Measurements from ENCODE around the gene TMTC2. TPM values are rescaled to one million over a fixed set of nuclear protein-coding genes. Genes with fewer than 3 reads are reported as not detected.

Gene TMTC2
- total RNA-seq, 4 donors from 2014 or later = 11.5 to 44.1 (median 16.0) TPM

- Histone ChIP-seq H3K9me3 (no peaks in the 10 kb centered on the region), H3K27ac (no peak overlapping the region), H3K4me3 (no peak overlapping the region), H3K4me1 (no peaks in the 10 kb centered on the region), H3K27me3 (no peaks in the 10 kb centered on the region), H3K36me3 (no peaks in the 10 kb centered on the region)
- no peak for TF ChIP-seq POLR2A (IDR thresholded peaks at IDR 0.05)
- no peak for TF ChIP-seq CTCF (IDR thresholded peaks at IDR 0.05)
- no peak for DNase-seq
- intact Hi-C loops (cut with DNase I; ENCODE audit: low total_unique reads) = no loop called here
Measured at GRCh38 chr12:83057436-83057835, 370.7 kb downstream of the TMTC2 start.

GRCh38 chr12:83059107-83059506 lies 372.4 kb downstream of the TMTC2 start:
- no peaks in the 10 kb centered on the region for H3K36me3 ChIP-seq
- TF ChIP-seq CTCF (IDR thresholded peaks at IDR 0.05) = no peak
- H3K27ac ChIP-seq = no peak overlapping the region
- H3K9me3 ChIP-seq = no peaks in the 10 kb centered on the region
- no peaks in the 10 kb centered on the region for H3K4me1 ChIP-seq
- intact Hi-C loops (cut with DNase I; ENCODE audit: low total_unique reads) = no loop called here
- no peak for DNase-seq
- H3K27me3 ChIP-seq = no peaks in the 10 kb centered on the region
- H3K4me3 ChIP-seq = no peak overlapping the region

- intact Hi-C loops (cut with DNase I; ENCODE audit: low total_unique reads) = no loop called here
- no peak for TF ChIP-seq POLR2A (IDR thresholded peaks at IDR 0.05)
- TF ChIP-seq CTCF (IDR thresholded peaks at IDR 0.05) = no peak
- DNase-seq = no peak
- H3K4me3 ChIP-seq = no peak overlapping the region
- H3K27ac ChIP-seq = no peak overlapping the region
- no peaks in the 10 kb centered on the region for H3K4me1 ChIP-seq
- no peaks in the 10 kb centered on the region for H3K9me3 ChIP-seq
- no peaks in the 10 kb centered on the region for H3K36me3 ChIP-seq
- H3K27me3 ChIP-seq = no peaks in the 10 kb centered on the region
Measured at GRCh38 chr12:83065562-83065961, 378.9 kb downstream of the TMTC2 start.

GRCh38 chr12:83067981-83068380 lies 381.3 kb downstream of the TMTC2 start:
- no peak overlapping the region for H3K27ac ChIP-seq
- H3K9me3 ChIP-seq = no peaks in the 10 kb centered on the region
- H3K27me3 ChIP-seq = no peaks in the 10 kb centered on the region
- H3K4me1 ChIP-seq = no peaks in the 10 kb centered on the region
- intact Hi-C loops (cut with DNase I; ENCODE audit: low total_unique reads) = no loop called here
- H3K4me3 ChIP-seq = no peak overlapping the region
- no peak for DNase-seq
- no peaks in the 10 kb centered on the region for H3K36me3 ChIP-seq
- no peak for TF ChIP-seq CTCF (IDR thresholded peaks at IDR 0.05)
- no peak for TF ChIP-seq POLR2A (IDR thresholded peaks at IDR 0.05)

GRCh38 chr12:83074358-83074894 lies 387.7 kb downstream of the TMTC2 start:
- no peak for DNase-seq

More at GRCh38 chr12:83074358-83074894, 387.7 kb downstream of the TMTC2 start:
- Histone ChIP-seq H3K36me3 (no peaks in the 10 kb centered on the region), H3K27me3 (no peaks in the 10 kb centered on the region), H3K4me3 (no peak overlapping the region), H3K9me3 (no peaks in the 10 kb centered on the region), H3K27ac (no peak overlapping the region), H3K4me1 (no peaks in the 10 kb centered on the region)
- no peak for TF ChIP-seq POLR2A (IDR thresholded peaks at IDR 0.05)
- TF ChIP-seq CTCF (IDR thresholded peaks at IDR 0.05) = no peak
- intact Hi-C loops (cut with DNase I; ENCODE audit: low total_unique reads) = no loop called here
